Stimulated activated naive B cell treated with anti-CD40 and anti-IgM and Interleukin-4, amounts not matched to agents 10 μg/mL and 1 μg/mL and 100 μg/mL, for 72 hours (primary cell): ENCODE measurements around the gene ENTPD7.
A peak's percentile ranks its signal among the peaks of the same experiment; 100 is the strongest.

Experiments used
- ATAC-seq, 2 donors: fragments of 150-1000 bp; cut with Tn5 transposase; replicated peaks; 2 replicates each; pipeline ENCODE4 v1.10.0; 2021; ENCODE audit warnings: moderate library complexity in 1 of 2
- DNase-seq: peaks from one replicate; pipeline ENCODE4 v3.0.0; 2021
- H3K27ac Mint-ChIP-seq: one replicate; pipeline ENCODE4 v1.8.0; 2022; ENCODE audit warnings: mild to moderate bottlenecking, mixed read lengths
- H3K27me3 Mint-ChIP-seq, 2 donors: one replicate each; pipeline ENCODE4 v1.8.0; 2022; ENCODE audit warnings: mixed read lengths in 2 of 2
- H3K36me3 Mint-ChIP-seq, 2 donors: one replicate each; pipeline ENCODE4 v1.8.0; 2022; ENCODE audit warnings: mixed read lengths in 2 of 2, mild to moderate bottlenecking in 1 of 2
- H3K4me1 Mint-ChIP-seq, 2 donors: one replicate each; pipeline ENCODE4 v1.8.0; 2022; ENCODE audit warnings: mixed read lengths in 2 of 2, mild to moderate bottlenecking in 1 of 2
- H3K4me3 Mint-ChIP-seq, 2 donors: one replicate each; pipeline ENCODE4 v1.8.0; 2022; ENCODE audit warnings: mild to moderate bottlenecking in 2 of 2, mixed read lengths in 2 of 2, moderate library complexity in 1 of 2
- H3K9me3 Mint-ChIP-seq, 2 donors: one replicate each; pipeline ENCODE4 v1.8.0; 2022; ENCODE audit warnings: mixed read lengths in 2 of 2, mild to moderate bottlenecking in 1 of 2

The ENTPD7 gene

DNA sequence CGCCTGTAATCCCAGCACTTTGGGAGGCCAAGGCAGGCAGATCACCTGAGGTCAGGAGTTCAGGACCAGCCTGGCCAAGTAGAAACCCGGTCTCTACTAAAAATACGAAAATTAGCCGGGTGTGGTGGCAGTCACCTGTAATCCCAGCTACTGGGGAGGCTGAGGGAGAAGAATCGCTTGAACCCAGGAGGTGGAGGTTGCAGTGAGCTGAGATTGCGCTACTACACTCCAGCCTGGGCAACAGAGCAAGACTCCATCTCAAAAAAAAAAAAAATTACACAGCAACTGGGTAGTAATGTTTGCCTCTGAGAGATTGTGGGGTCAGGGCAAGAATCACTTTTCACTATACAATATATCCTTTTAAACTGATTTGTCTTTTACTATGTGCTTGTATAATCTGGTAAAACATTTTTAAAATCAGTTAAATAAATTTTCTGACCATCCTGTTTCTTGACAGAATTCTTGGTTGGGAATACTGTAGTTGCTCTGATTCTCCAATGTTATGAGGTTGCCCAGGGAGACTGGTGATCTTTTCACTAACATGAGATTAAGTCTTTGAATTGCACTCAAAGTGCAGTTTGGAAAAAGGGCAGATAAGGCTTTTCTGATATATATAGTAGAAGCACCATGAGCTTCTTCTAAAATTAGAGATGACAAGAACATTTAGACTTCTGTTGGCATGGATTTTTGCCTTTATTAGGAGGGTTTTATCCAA is 1.5 kb downstream of the ENTPD7 start:
- ATAC-seq (no peak), DNase-seq (no peak)
- Mint-ChIP-seq H3K9me3 (no peaks in the 10 kb centered on the region), H3K27ac (no peak overlapping the region), H3K4me3 (no peak overlapping the region), H3K4me1 (peaks cover 19 to 29% of the 10 kb centered on the region in 2 donors), H3K36me3 (peaks cover 6 to 18% of the 10 kb centered on the region in 2 donors), H3K27me3 (peaks cover 12 to 13% of the 10 kb centered on the region in 2 donors)

DNA sequence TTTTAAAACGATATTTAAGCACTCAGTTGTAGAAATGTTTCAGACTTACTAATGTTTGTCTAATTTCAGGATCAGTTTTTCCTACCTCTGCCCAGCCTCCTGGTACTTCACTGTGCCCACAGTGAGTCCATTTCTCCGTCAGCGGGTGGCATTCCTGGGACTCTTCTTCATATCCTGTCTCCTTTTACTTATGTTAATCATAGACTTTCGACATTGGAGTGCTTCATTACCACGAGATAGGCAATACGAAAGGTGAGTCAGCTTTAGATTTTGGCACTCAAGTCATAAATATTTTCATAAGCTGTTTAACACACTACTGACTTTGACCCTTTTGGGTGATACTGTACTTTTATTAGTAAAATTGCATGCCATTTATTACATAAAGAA is 2.1 kb downstream of the ENTPD7 start:
- H3K36me3 Mint-ChIP-seq, result peaks cover 7 to 24% of the 10 kb centered on the region in 2 donors
- no peak overlapping the region for H3K4me3 Mint-ChIP-seq

DNA sequence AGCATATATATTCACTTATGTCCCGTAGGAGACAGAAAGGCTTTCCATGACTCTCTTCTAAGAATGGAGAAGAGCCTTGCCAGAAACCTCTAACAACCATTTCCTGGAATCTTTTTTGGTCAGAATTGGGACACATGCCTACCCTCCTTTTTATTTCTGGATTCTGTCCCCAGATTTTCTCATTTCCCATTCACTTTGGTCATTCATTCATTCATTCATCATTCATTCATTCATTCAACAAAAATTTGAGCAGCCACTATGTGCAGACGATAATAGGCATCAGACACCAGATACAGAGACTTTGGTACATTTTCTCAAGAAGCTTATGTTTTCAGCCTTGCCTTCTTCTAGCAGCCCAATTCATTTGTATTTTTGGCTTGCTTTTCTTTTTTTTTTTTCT is 6.0 kb downstream of the ENTPD7 start:
- H3K27me3 Mint-ChIP-seq, result no peaks in the 10 kb centered on the region

More for the DNA sequence above, 2.1 kb downstream of the ENTPD7 start:
- no peak overlapping the region for H3K27ac Mint-ChIP-seq
- no peaks in the 10 kb centered on the region for H3K9me3 Mint-ChIP-seq
- no peak for DNase-seq
- H3K4me1 Mint-ChIP-seq, result peaks cover 19 to 29% of the 10 kb centered on the region in 2 donors
- H3K27me3 Mint-ChIP-seq, result peaks cover 7 to 8% of the 10 kb centered on the region in 2 donors
- ATAC-seq, result no peak

DNA sequence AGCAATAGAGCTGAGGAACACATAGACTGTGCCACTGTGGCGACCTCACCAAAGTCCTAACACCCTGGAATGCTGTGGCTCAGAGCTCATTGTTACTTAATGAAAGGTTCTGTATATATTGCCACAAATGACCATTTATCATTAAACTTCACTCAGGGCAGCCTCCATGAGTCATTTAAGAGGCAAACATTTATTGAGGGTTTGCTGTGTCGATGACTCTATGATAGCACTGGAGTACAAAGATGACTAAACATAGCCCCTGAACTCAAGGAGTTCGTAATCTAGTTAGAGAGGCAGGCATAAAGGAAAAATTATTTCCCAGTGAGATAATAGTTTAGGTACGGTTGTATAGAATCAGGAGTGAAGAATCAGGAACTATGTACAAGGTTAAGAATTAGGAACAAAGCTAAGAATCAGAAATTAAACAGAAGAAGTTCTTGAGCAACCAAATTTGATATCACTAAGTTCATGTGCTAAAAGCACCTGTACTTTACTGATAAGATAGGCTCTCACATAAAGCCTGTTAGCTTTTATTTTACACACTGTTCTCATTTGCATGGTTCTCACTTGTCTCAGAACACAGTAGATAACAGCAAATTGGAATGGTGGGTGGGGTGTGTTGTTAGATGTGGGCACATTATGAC is 7.9 kb downstream of the ENTPD7 start:
- H3K36me3 Mint-ChIP-seq, result peaks cover 8 to 27% of the 10 kb centered on the region in 2 donors
- ATAC-seq (no peak), DNase-seq (no peak)
- H3K27me3 Mint-ChIP-seq, result no peaks in the 10 kb centered on the region
- H3K27ac Mint-ChIP-seq, result no peak overlapping the region
- H3K4me3 Mint-ChIP-seq, result no peak overlapping the region
- H3K9me3 Mint-ChIP-seq, result no peaks in the 10 kb centered on the region
- H3K4me1 Mint-ChIP-seq, result no peaks in the 10 kb centered on the region

More for the DNA sequence above, 6.0 kb downstream of the ENTPD7 start:
- DNase-seq (no peak), ATAC-seq (no peak)
- no peaks in the 10 kb centered on the region for H3K9me3 Mint-ChIP-seq
- no peak overlapping the region for H3K27ac Mint-ChIP-seq
- H3K36me3 Mint-ChIP-seq, result peaks cover 9 to 32% of the 10 kb centered on the region in 2 donors
- H3K4me3 Mint-ChIP-seq, result no peak overlapping the region
- peaks cover 0 to under 1% of the 10 kb centered on the region in 2 donors for H3K4me1 Mint-ChIP-seq

DNA sequence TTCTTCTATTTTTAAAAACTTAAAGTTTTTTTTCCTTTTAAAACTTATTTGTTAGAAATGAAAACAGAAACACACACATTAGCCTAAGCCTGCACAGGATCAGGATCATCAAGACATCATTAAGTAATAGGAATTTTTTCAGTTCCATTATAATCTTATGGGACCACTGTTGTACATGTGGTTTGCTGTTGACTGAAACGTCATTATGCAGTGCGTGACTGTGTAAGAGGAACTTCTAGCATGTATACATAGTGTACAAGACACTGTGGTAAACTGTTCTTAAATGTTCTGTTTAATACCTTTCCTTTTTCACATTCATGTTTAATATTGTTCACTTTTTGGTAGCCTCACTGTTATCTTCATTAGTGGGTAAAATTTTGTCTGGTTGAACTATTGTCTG is 12.1 kb downstream of the ENTPD7 start:
- no peaks in the 10 kb centered on the region for H3K27me3 Mint-ChIP-seq

DNA sequence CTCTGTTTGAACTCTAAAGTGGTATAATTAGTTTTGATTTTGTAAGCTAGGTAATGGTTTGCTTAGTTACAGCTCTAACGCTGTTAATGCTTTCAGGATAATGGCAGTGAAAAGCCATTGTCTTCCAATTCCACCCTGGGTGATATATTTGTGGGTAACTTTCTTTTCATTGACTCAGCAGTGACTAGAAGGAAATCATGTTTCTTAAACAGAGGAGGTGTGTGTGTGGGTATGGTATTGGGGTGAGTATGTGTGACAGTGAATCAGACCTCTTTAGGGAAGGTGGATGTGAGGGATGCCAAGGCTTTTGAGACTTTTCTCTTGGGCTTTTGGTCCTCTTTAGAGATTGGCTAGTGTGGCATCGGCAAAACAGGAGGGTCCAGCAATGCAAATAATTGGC is 13.6 kb downstream of the ENTPD7 start:
- peak in 1 of 2 donors; percentile 27 for ATAC-seq
- peaks cover 4 to 12% of the 10 kb centered on the region in 2 donors for H3K36me3 Mint-ChIP-seq
- no peak for DNase-seq
- H3K4me1 Mint-ChIP-seq, result peaks cover 13 to 22% of the 10 kb centered on the region in 2 donors
- H3K9me3 Mint-ChIP-seq, result peaks cover 0 to 4% of the 10 kb centered on the region in 2 donors
- H3K4me3 Mint-ChIP-seq, result no peak overlapping the region
- no peak overlapping the region for H3K27ac Mint-ChIP-seq
- H3K27me3 Mint-ChIP-seq, result no peaks in the 10 kb centered on the region

More for the DNA sequence above, 12.1 kb downstream of the ENTPD7 start:
- H3K36me3 Mint-ChIP-seq, result peaks cover 12 to 13% of the 10 kb centered on the region in 2 donors
- no peak overlapping the region for H3K4me3 Mint-ChIP-seq
- peaks cover 12 to 22% of the 10 kb centered on the region in 2 donors for H3K4me1 Mint-ChIP-seq
- no peak for ATAC-seq
- DNase-seq, result no peak
- H3K9me3 Mint-ChIP-seq, result peaks cover 0 to 4% of the 10 kb centered on the region in 2 donors
- no peak overlapping the region for H3K27ac Mint-ChIP-seq

DNA sequence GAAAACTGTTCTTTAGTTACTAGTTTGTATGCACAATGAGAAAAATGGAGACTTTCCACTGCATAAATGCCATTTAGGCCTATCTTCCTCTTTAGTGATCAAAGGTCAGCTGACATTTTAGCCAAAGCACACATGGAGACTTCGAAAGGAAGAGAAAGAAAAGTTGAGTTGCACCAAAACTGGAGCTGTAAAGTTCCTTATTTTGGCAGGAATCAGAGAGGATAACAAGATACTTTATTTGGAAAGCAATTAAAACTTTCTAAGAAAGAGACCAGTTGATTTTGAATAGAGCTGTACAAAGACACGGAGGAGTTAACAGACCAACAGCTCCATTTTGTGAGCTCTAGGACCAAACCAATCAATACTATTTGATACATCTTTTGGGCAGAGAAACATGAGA is 14.2 kb downstream of the ENTPD7 start:
- Mint-ChIP-seq H3K27me3 (no peaks in the 10 kb centered on the region), H3K36me3 (peaks cover 4 to 12% of the 10 kb centered on the region in 2 donors), H3K4me3 (no peak overlapping the region), H3K27ac (peak overlapping the region; percentile 7), H3K9me3 (peaks cover 0 to 4% of the 10 kb centered on the region in 2 donors), H3K4me1 (peaks cover 13 to 22% of the 10 kb centered on the region in 2 donors)
- ATAC-seq (no peak), DNase-seq (no peak)

DNA sequence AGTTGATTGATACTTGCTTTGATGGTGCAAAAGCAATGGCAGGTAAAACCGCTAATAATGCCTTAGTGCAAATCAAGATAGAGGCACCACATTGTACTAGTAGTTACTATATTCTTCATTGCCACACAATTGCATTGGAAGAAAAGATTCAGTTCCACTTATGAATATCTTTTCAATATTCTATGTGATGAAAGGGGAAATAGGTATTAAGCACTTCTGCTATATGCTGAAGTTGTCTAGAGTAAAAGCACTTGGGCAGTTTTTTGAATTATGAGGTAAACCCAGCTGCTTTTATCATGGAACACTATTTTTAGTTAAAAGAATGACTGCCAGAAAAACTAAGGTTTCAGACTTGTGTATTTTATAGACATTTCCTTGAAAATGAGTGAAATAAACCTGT is 15.5 kb downstream of the ENTPD7 start:
- peaks cover 0 to 4% of the 10 kb centered on the region in 2 donors for H3K9me3 Mint-ChIP-seq
- DNase-seq, result no peak
- H3K27ac Mint-ChIP-seq, result no peak overlapping the region
- no peaks in the 10 kb centered on the region for H3K27me3 Mint-ChIP-seq
- peak; percentile 56 to 59 for ATAC-seq
- no peak overlapping the region for H3K4me3 Mint-ChIP-seq
- H3K36me3 Mint-ChIP-seq, result peaks cover 7 to 16% of the 10 kb centered on the region in 2 donors
- peaks cover 13 to 22% of the 10 kb centered on the region in 2 donors for H3K4me1 Mint-ChIP-seq

DNA sequence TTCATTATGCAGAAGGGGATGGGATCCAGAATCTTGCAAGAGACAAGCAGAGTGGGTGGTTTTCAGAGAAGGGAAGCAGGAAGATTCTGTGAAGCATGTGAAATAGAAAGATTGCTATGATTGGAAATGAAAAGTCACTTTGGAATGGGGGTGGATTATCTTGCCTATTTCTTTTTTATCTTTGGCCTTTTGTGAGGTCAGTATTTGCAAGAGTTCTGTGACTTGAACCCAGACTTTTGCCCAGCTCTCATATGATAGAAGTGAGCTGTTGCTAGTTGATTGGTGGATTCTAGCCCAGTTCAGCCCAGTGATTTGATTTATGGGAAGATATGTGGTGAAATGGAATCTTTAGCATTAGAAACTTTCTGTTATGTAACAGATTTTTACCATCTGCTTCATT is 17.1 kb downstream of the ENTPD7 start:
- Mint-ChIP-seq H3K27me3 (no peaks in the 10 kb centered on the region), H3K27ac (no peak overlapping the region), H3K4me3 (no peak overlapping the region), H3K4me1 (peaks cover 13 to 22% of the 10 kb centered on the region in 2 donors), H3K36me3 (peaks cover 16 to 22% of the 10 kb centered on the region in 2 donors), H3K9me3 (peaks cover 0 to 4% of the 10 kb centered on the region in 2 donors)
- no peak for ATAC-seq
- no peak for DNase-seq

DNA sequence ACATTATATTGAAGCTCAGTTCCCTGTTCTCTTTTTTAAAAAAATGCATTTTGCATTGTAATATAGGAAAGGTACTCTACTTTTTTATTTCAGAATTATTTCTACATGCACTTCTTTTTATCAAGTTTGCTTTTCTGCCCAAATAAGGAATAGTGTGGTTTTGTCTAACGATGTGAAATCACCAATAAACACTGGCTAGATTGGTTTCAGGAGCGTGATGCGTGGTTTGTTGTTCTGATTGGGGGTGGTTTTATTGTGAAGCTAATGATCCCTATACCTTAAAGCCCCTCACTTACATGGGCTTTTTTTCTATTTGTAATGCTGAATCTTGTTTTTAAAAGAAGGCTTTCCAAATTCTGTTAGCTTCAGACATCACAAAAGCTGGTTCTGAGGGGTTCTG is 17.6 kb downstream of the ENTPD7 start:
- H3K4me3 Mint-ChIP-seq, result no peak overlapping the region
- H3K27ac Mint-ChIP-seq, result no peak overlapping the region
- peaks cover 0 to 4% of the 10 kb centered on the region in 2 donors for H3K9me3 Mint-ChIP-seq
- no peak for ATAC-seq
- peaks cover 16 to 23% of the 10 kb centered on the region in 2 donors for H3K36me3 Mint-ChIP-seq
- H3K27me3 Mint-ChIP-seq, result no peaks in the 10 kb centered on the region
- peaks cover 13 to 22% of the 10 kb centered on the region in 2 donors for H3K4me1 Mint-ChIP-seq
- no peak for DNase-seq

DNA sequence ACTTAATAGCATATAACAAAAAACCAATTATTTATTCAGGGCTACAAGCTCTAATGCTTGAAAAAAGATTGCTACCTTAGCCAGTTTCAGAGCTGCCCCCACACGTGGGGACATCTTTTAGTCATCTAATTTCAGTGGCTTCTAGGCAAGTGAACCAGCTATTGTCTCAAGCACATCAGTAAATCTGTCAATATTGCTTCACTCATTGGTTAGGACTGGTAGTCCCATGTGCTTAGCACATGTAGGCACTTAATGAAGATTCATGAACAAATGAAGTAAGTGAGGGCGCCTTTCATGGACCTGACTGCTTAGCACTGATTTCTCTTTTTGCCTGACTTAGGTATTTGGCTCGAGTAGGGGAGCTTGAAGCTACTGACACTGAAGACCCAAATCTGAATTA is 19.6 kb downstream of the ENTPD7 start:
- Mint-ChIP-seq H3K9me3 (no peaks in the 10 kb centered on the region), H3K4me1 (peaks cover 6 to 10% of the 10 kb centered on the region in 2 donors), H3K27ac (no peak overlapping the region), H3K27me3 (no peaks in the 10 kb centered on the region), H3K36me3 (peaks cover 13 to 16% of the 10 kb centered on the region in 2 donors), H3K4me3 (no peak overlapping the region)
- DNase-seq (no peak), ATAC-seq (no peak)

DNA sequence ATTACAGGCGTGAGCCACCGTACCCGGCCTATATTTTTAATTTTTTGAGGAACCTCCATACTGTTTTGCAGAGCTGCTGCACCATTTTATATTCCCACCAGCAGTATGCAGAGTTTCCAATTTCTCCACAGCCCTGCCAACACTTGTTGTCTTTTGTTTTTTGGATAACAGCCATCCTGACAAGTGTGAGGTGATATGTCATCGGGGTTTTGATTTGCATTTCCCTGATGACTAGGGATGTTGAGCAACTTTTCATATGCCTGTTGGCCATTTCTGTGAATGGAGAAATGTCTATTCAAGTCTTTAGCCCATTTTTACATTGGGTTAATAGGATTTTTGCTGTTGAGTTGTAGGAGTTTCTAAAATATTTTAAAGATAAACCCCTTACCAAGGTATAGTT is 22.2 kb downstream of the ENTPD7 start:
- peaks cover 13 to 18% of the 10 kb centered on the region in 2 donors for H3K36me3 Mint-ChIP-seq
- no peaks in the 10 kb centered on the region for H3K27me3 Mint-ChIP-seq
- DNase-seq (no peak), ATAC-seq (no peak)
- H3K4me3 Mint-ChIP-seq, result no peak overlapping the region
- H3K9me3 Mint-ChIP-seq, result no peaks in the 10 kb centered on the region
- H3K27ac Mint-ChIP-seq, result no peak overlapping the region
- H3K4me1 Mint-ChIP-seq, result peaks cover 8 to 11% of the 10 kb centered on the region in 2 donors

DNA sequence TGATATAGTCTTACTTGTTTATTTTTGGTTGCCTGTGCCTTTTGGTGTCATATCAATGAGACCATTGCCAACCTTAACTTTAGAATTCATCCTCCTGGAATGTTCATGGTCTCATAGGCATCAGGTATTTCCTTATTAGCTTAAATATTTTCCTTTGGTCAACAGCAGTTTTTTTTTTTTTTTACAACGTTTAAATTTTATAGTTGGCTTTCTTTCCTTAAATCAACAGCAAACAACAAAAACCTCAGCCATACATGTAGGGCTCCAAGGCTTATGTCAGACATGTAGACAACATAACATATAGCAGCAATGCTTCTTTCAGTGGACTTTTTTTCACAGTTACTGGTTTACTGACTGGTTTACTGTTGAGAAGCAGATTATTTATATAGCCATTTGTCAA is 22.7 kb downstream of the ENTPD7 start:
- Mint-ChIP-seq H3K9me3 (no peaks in the 10 kb centered on the region), H3K4me1 (peaks cover 7 to 15% of the 10 kb centered on the region in 2 donors), H3K27ac (no peak overlapping the region), H3K36me3 (peaks cover 13 to 19% of the 10 kb centered on the region in 2 donors), H3K27me3 (no peaks in the 10 kb centered on the region), H3K4me3 (no peak overlapping the region)
- no peak for ATAC-seq
- no peak for DNase-seq

DNA sequence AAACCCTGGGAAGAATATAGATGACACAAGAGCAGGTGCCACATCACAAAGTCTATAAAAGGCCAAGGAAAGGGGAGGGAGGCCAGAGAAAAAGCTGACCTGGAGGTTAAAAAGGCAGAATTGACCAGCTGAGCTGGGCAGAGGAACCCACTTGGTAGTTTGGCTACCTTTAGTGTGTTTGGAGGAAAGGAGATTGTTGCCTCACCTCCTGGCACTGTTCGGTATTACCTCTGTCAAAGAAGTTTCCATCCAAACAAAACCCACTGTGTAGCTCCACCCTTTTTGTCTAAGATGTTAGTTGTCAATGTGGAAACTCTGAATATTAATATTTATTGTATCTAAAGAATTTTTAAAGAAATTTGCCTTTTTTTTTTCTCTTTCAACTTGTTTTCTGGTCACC is 23.4 kb downstream of the ENTPD7 start:
- peak; percentile 65 to 67 for ATAC-seq
- Mint-ChIP-seq H3K4me1 (peaks cover 7 to 15% of the 10 kb centered on the region in 2 donors), H3K27me3 (no peaks in the 10 kb centered on the region), H3K9me3 (no peaks in the 10 kb centered on the region), H3K36me3 (peaks cover 13 to 21% of the 10 kb centered on the region in 2 donors), H3K27ac (no peak overlapping the region), H3K4me3 (no peak overlapping the region)
- no peak for DNase-seq

DNA sequence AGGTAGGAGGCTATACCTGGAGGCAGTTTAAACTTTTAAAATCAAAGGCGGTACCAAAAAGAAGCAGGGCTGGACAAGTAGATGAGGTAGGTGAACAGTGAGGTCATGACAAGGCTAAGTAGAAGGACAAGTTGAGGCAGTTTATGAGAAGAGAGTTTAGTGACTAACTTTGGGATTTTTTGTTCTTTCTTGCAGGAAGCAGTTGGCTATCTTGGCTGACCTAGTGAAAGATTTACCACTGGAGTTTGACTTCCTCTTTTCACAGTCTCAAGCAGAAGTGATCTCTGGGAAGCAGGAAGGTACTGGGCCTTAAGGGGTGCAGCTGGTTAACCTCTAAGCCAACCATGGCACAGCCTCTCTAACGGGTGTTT is 26.3 kb downstream of the ENTPD7 start:
- Mint-ChIP-seq H3K4me3 (no peak overlapping the region), H3K27me3 (no peaks in the 10 kb centered on the region), H3K9me3 (no peaks in the 10 kb centered on the region), H3K27ac (no peak overlapping the region), H3K4me1 (peaks cover 7 to 15% of the 10 kb centered on the region in 2 donors), H3K36me3 (peaks cover 2 to 24% of the 10 kb centered on the region in 2 donors)
- ATAC-seq (peak; percentile 83 to 94), DNase-seq (no peak)
